Ovary (tissue), 3 donors: ENCODE data around the gene EOLA1.

Experiments used
- CTCF ChIP-seq, 3 donors: fragments of 450-650 bp in 2 of 3; fragments of 200-600 bp in 1 of 3; IDR thresholded peaks; one replicate each; pipeline versions ENCODE4 v1.5.1 to v1.8.0; 2016 to 2022; ENCODE audit warnings: antibody characterized with exemption in 3 of 3, mild to moderate bottlenecking in 1 of 3
- POLR2A ChIP-seq: fragments of 450-650 bp; IDR thresholded peaks from one replicate; pipeline ENCODE4 v1.6.1; 2017; ENCODE audit warnings: antibody characterized with exemption, mild to moderate bottlenecking, moderate library complexity
- donor health status: DM: no; HTN: no; CAD: no.

- no peak for TF ChIP-seq CTCF (IDR thresholded peaks at IDR 0.05)
- no peak for TF ChIP-seq POLR2A
These were observed 32.3 kb upstream of the EOLA1 start for GRCh38 chrX:149508467-149508866.
